ENCODE data around the gene DRAM1. TPM values are rescaled to one million over a fixed set of nuclear protein-coding genes. Genes with fewer than 3 reads are reported as not detected.

DRAM1 gene
- polyA plus RNA-seq, 1 donor (not counting 4 experiments of a cell fraction or from before 2014, with no cell fraction given), result 21.7 TPM

- Histone ChIP-seq H3K27me3 (ENCODE audit: control insufficient read depth, extremely low read depth, insufficient read depth, low read length) (no peaks in the 10 kb centered on the region), H3K4me1 (ENCODE audit: control insufficient read depth, extremely low read depth, insufficient read depth, low read length) (peaks cover 17% of the 10 kb centered on the region), H3K36me3 (ENCODE audit: control insufficient read depth in 2 of 2, extremely low read depth in 1 of 2, insufficient read depth in 2 of 2, low read length in 2 of 2) (no peaks in the 10 kb centered on the region), H3K4me2 (ENCODE audit: control insufficient read depth, extremely low read depth, insufficient read depth, low read depth, low read length) (no peak overlapping the region), H3K9me3 (ENCODE audit: control insufficient read depth, low read depth, low read length) (no peaks in the 10 kb centered on the region), H4K20me1 (ENCODE audit: control insufficient read depth, extremely low read depth, insufficient read depth, low read length) (no peaks in the 10 kb centered on the region), H2AFZ (ENCODE audit: control insufficient read depth, low read length) (no peak overlapping the region), H3K79me2 (ENCODE audit: control insufficient read depth, insufficient read depth, low read length) (no peaks in the 10 kb centered on the region), H3K4me3 (ENCODE audit: control insufficient read depth in 2 of 3, extremely low read depth in 1 of 3, insufficient read depth in 2 of 3, low read depth in 1 of 3, low read length in 3 of 3) (no peak overlapping the region), H3K9me1 (ENCODE audit: control insufficient read depth, extremely low read depth, insufficient read depth, low read length) (no peaks in the 10 kb centered on the region), H3K27ac (ENCODE audit: control insufficient read depth, insufficient read depth, low read length) (no peak overlapping the region), H3K9ac (ENCODE audit: control insufficient read depth, extremely low read depth, insufficient read depth, low read length) (no peak overlapping the region)
- FAIRE-seq (no peak), DNase-seq (ENCODE audit: low read depth, low spot score) (no peak)
- dilution Hi-C loops (cut with MboI; ENCODE audit: extremely low pct_ligation_motif_present, low sequenced_read_pairs), result no loop called here
- TF ChIP-seq EZH2 (IDR thresholded peaks at IDR 0.05; ENCODE audit: low read length) (no peak), CTCF (optimal IDR thresholded peaks at IDR 0.05 in 1 of 3, IDR thresholded peaks at IDR 0.05 in 1 of 3, conservative IDR thresholded peaks at IDR 0.05 in 1 of 3; ENCODE audit: extremely low read depth in 1 of 3, insufficient read depth in 2 of 3, low read length in 3 of 3) (no peak)
Measured at GRCh38 chr12:101940400-101940950, 63.1 kb downstream of the DRAM1 start.

DNA sequence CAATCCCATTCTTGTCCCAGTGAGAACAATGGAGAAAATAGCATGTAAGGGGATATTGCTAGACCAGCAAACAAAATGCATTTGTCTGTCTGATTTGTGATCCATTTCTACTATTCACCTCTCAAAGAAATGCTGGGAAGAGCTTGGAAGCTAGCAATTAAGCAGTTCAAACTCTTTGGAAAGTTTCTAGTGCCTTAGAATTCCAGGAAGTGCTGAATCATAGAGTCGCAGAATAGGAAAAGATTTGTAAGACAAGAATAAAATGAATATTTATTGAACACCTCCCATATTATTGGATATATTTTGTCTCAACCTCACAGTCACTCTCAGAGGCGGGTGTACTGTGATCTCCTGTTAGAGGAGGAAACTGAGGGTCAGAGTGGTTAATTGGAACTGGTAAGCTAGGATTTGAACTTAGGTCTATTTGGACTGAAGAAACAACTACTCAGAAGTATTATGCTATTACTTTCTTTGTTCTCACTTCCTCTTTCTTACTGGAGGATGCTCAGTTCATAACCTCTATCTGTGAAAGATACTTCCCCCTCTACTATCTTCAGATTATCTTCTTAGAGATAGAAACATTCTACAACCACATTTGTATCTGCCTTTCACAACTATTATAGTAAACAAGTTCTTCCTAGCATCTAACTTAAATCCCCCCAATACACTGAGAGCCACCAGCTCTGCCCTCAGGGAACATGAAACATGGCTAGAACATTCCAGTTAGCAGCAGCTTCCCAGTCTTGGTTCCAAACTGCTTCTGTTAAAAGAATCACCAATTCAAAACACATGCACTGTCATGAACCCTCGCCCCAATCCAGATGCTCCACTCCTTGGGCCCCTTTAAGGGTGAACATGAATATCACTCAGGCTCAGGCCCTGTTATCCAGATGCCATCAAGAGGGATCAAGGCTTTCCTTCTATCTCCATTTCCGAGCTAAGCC lies 64.2 kb downstream of the DRAM1 start:
- DNase-seq (ENCODE audit: low read depth, low spot score) (no peak), FAIRE-seq (no peak)
- no peaks in the 10 kb centered on the region for H3K36me3 ChIP-seq (ENCODE audit: control insufficient read depth in 2 of 2, extremely low read depth in 1 of 2, insufficient read depth in 2 of 2, low read length in 2 of 2)
- no peaks in the 10 kb centered on the region for H4K20me1 ChIP-seq (ENCODE audit: control insufficient read depth, extremely low read depth, insufficient read depth, low read length)
- no peak overlapping the region for H2AFZ ChIP-seq (ENCODE audit: control insufficient read depth, low read length)
- no peak overlapping the region for H3K4me3 ChIP-seq (ENCODE audit: control insufficient read depth in 2 of 3, extremely low read depth in 1 of 3, insufficient read depth in 2 of 3, low read depth in 1 of 3, low read length in 3 of 3)
- no peaks in the 10 kb centered on the region for H3K27me3 ChIP-seq (ENCODE audit: control insufficient read depth, extremely low read depth, insufficient read depth, low read length)
- H3K9me1 ChIP-seq (ENCODE audit: control insufficient read depth, extremely low read depth, insufficient read depth, low read length), result no peaks in the 10 kb centered on the region
- no peaks in the 10 kb centered on the region for H3K9me3 ChIP-seq (ENCODE audit: control insufficient read depth, low read depth, low read length)
- H3K4me1 ChIP-seq (ENCODE audit: control insufficient read depth, extremely low read depth, insufficient read depth, low read length), result peaks cover 6% of the 10 kb centered on the region
- H3K9ac ChIP-seq (ENCODE audit: control insufficient read depth, extremely low read depth, insufficient read depth, low read length), result no peak overlapping the region
- no peaks in the 10 kb centered on the region for H3K79me2 ChIP-seq (ENCODE audit: control insufficient read depth, insufficient read depth, low read length)
- dilution Hi-C loops (cut with MboI; ENCODE audit: extremely low pct_ligation_motif_present, low sequenced_read_pairs), result no loop called here
- H3K27ac ChIP-seq (ENCODE audit: control insufficient read depth, insufficient read depth, low read length), result no peak overlapping the region
- TF ChIP-seq CTCF (optimal IDR thresholded peaks at IDR 0.05 in 1 of 3, IDR thresholded peaks at IDR 0.05 in 1 of 3, conservative IDR thresholded peaks at IDR 0.05 in 1 of 3; ENCODE audit: extremely low read depth in 1 of 3, insufficient read depth in 2 of 3, low read length in 3 of 3), result no peak
- no peak for TF ChIP-seq EZH2 (IDR thresholded peaks at IDR 0.05; ENCODE audit: low read length)
- H3K4me2 ChIP-seq (ENCODE audit: control insufficient read depth, extremely low read depth, insufficient read depth, low read depth, low read length), result no peak overlapping the region

Measured in keratinocyte (primary cell).